ENCODE results near the gene RAPGEF1.

The RAPGEF1 gene

DNA sequence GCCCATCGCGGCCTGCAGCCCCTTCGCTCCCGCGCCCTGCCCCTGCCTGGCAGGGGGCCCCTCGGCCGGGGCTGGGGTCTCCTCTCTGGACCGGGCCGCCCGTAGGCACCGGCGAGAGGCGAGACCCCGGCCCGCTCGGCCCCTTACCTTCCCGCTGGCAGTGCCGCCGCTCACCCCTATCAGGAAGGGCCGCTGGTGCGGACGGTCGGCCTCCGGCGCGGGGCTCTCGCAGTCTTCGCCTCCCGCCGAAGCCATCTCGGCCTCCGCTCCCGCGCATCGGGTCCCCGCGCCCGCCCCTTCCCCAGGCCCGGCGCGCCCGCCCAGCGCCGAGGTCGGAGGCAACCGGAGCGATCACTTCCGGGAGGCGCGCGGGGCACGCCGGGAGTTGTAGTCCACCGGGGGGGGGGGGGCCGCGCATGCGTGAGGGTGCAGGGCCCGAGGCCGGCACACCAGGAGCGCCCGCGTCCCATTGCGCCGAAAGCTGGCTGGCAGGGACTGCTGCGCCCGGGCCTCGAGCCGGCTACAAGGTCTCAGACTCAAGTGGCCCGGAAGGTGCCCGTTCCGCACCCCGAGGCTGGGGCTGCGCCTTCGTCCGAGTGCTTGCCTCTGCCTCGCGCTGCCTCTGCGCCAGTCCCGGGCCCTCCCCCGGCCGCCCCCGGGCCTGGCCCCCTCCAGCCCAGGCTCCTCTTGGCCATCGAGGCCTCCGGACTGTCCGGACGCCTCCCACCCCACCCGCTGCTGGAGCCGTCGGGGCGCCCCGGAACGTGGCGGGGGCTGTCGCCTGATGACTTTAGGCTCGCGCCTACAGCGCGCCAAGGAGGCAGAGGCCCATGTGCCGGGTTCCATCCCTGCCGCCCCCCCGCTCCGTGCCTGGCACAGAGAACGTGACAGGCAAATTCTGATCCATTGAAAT is 208.7 kb downstream of the RAPGEF1 start, which contains the start of gene UCK1:
UCK1 (minus strand) TSS at position 344 of the 913 bp plus-strand sequence; CDS start at position 255, 89 bp downstream.
- no peak for DNase-seq (ENCODE audit: low read depth, low spot score)
- Histone ChIP-seq H3K9ac (ENCODE audit: insufficient read length) (peak within 1 kb of the TSS; percentile 95), H3K9me3 (ENCODE audit: low read depth, low read length) (no peaks in the 10 kb centered on the region), H3K27ac (no peak within 1 kb of the TSS), H3K4me3 (peak within 1 kb of the TSS; percentile 92), H3K36me3 (ENCODE audit: insufficient read depth, low read length) (peaks cover 23% of the 10 kb centered on the region; the same call in 1 of the 2 replicates)
- no peak for TF ChIP-seq FOXP2 (optimal IDR thresholded peaks at IDR 0.05; ENCODE audit: control extremely low read depth, extremely low read length, insufficient read depth)
- TF ChIP-seq POLR2AphosphoS5 (IDR thresholded peaks at IDR 0.05; ENCODE audit: borderline replicate concordance, low read depth, low read length): peak; percentile 60; the same call in 1 of the 2 replicates

DNA sequence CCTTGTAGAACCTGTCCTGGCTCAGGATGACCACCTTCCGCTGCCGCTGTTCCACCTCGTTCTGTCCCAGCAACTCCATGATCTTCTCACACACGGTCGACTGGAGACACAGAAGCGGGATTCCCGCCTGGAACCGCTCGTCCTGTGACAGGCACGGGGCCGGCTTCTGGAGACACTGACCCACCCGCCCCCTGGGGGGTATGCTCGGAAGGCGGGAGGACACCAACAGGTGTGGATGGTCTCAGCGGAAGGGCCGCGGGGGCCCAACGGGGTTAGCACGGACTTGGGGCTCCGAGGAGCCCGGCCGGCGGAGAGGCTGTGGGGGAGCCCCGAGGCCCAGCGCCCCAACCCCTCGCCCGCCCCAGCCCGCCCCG is 209.3 kb downstream of the RAPGEF1 start:
- Histone ChIP-seq H3K36me3 (ENCODE audit: insufficient read depth, low read length) (peaks cover 29% of the 10 kb centered on the region; the same call in 1 of the 2 replicates), H3K9ac (ENCODE audit: insufficient read length) (peak overlapping the region; percentile 95), H3K27ac (no peak overlapping the region), H3K4me3 (peak overlapping the region; percentile 92), H3K9me3 (ENCODE audit: low read depth, low read length) (no peaks in the 10 kb centered on the region)
- TF ChIP-seq FOXP2 (optimal IDR thresholded peaks at IDR 0.05; ENCODE audit: control extremely low read depth, extremely low read length, insufficient read depth): no peak
- no peak for DNase-seq (ENCODE audit: low read depth, low spot score)

- Histone ChIP-seq H3K27ac (no peak overlapping the region), H3K9ac (ENCODE audit: insufficient read length) (peak overlapping the region; percentile 95), H3K36me3 (ENCODE audit: insufficient read depth, low read length) (peaks cover 33% of the 10 kb centered on the region; the same call in 1 of the 2 replicates), H3K9me3 (ENCODE audit: low read depth, low read length) (no peaks in the 10 kb centered on the region), H3K4me3 (peak overlapping the region; percentile 92)
- DNase-seq (ENCODE audit: low read depth, low spot score): no peak
- TF ChIP-seq POLR2AphosphoS5 (IDR thresholded peaks at IDR 0.05; ENCODE audit: borderline replicate concordance, low read depth, low read length) (no peak), FOXP2 (optimal IDR thresholded peaks at IDR 0.05; ENCODE audit: control extremely low read depth, extremely low read length, insufficient read depth) (no peak), EZH2 (IDR thresholded peaks at IDR 0.05) (no peak)
These were observed 210.0 kb downstream of the RAPGEF1 start for GRCh38 chr9:131529597-131530545.

GRCh38 chr9:131528886-131529505 is 210.9 kb downstream of the RAPGEF1 start:
- Histone ChIP-seq H3K4me3 (no peak overlapping the region), H3K36me3 (ENCODE audit: insufficient read depth, low read length) (peaks cover 42% of the 10 kb centered on the region), H3K9ac (ENCODE audit: insufficient read length) (no peak overlapping the region), H3K9me3 (ENCODE audit: low read depth, low read length) (no peaks in the 10 kb centered on the region), H3K27ac (no peak overlapping the region)
- no peak for DNase-seq (ENCODE audit: low read depth, low spot score)
- no peak for TF ChIP-seq FOXP2 (optimal IDR thresholded peaks at IDR 0.05; ENCODE audit: control extremely low read depth, extremely low read length, insufficient read depth)
- no peak for TF ChIP-seq POLR2AphosphoS5 (IDR thresholded peaks at IDR 0.05; ENCODE audit: borderline replicate concordance, low read depth, low read length)
- TF ChIP-seq EZH2 (IDR thresholded peaks at IDR 0.05): no peak

- Histone ChIP-seq H3K27ac (no peak overlapping the region), H3K9ac (ENCODE audit: insufficient read length) (no peak overlapping the region), H3K9me3 (ENCODE audit: low read depth, low read length) (no peaks in the 10 kb centered on the region), H3K36me3 (ENCODE audit: insufficient read depth, low read length) (peaks cover 46% of the 10 kb centered on the region), H3K4me3 (no peak overlapping the region)
- no peak for DNase-seq (ENCODE audit: low read depth, low spot score)
- TF ChIP-seq EZH2 (IDR thresholded peaks at IDR 0.05) (no peak), FOXP2 (optimal IDR thresholded peaks at IDR 0.05; ENCODE audit: control extremely low read depth, extremely low read length, insufficient read depth) (no peak), POLR2AphosphoS5 (IDR thresholded peaks at IDR 0.05; ENCODE audit: borderline replicate concordance, low read depth, low read length) (no peak)
These were observed 211.7 kb downstream of the RAPGEF1 start for GRCh38 chr9:131528186-131528585.

Data from SK-N-MC (cell line).